Measurements from ENCODE around the gene BCL2L1.

DNA sequence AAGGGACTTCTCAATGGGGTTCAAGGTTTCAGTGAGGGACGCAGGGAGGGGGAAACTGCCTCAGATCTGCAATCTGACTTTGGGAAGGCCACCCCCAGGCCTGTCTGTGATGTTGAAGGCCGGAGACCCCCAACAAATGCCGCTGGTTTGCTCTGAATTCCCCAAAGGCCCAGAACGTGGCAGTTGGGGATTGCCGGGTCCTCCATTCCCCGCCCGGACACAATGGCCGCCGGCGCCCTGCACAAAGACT is 326 bp upstream of the BCL2L1 start:
- TF ChIP-seq, protein P1, sequence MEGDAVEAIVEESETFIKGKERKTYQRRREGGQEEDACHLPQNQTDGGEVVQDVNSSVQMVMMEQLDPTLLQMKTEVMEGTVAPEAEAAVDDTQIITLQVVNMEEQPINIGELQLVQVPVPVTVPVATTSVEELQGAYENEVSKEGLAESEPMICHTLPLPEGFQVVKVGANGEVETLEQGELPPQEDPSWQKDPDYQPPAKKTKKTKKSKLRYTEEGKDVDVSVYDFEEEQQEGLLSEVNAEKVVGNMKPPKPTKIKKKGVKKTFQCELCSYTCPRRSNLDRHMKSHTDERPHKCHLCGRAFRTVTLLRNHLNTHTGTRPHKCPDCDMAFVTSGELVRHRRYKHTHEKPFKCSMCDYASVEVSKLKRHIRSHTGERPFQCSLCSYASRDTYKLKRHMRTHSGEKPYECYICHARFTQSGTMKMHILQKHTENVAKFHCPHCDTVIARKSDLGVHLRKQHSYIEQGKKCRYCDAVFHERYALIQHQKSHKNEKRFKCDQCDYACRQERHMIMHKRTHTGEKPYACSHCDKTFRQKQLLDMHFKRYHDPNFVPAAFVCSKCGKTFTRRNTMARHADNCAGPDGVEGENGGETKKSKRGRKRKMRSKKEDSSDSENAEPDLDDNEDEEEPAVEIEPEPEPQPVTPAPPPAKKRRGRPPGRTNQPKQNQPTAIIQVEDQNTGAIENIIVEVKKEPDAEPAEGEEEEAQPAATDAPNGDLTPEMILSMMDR (IDR thresholded peaks at IDR 0.05), result no peak
- TF ChIP-seq ZFX (IDR thresholded peaks at IDR 0.05; ENCODE audit: borderline replicate concordance), result no peak

Data from 22Rv1 (cell line).